Measurements from ENCODE around the gene HOXD11. TPM values are rescaled to one million over a fixed set of nuclear protein-coding genes. Genes with fewer than 3 reads are reported as not detected.

HOXD11 gene
- total RNA-seq, 2 experiments from 2014 or later: not detected

- no peak for DNase-seq
- no peaks in the 10 kb centered on the region for H3K36me3 Mint-ChIP-seq
- H3K9me3 Mint-ChIP-seq: no peaks in the 10 kb centered on the region
- H3K4me1 Mint-ChIP-seq: peaks cover 4% of the 10 kb centered on the region
- H3K27ac Mint-ChIP-seq: no peak overlapping the region
- peaks cover 93% of the 10 kb centered on the region for H3K27me3 Mint-ChIP-seq
- H3K4me3 Mint-ChIP-seq: no peak overlapping the region
Measured at GRCh38 chr2:176147210-176147799, 40.2 kb downstream of the HOXD11 start.

GRCh38 chr2:176147800-176148496, 40.9 kb downstream of the HOXD11 start:
- H3K9me3 Mint-ChIP-seq: no peaks in the 10 kb centered on the region
- no peaks in the 10 kb centered on the region for H3K36me3 Mint-ChIP-seq
- H3K27me3 Mint-ChIP-seq: peaks cover 95% of the 10 kb centered on the region
- peaks cover 6% of the 10 kb centered on the region for H3K4me1 Mint-ChIP-seq
- H3K27ac Mint-ChIP-seq: no peak overlapping the region
- no peak overlapping the region for H3K4me3 Mint-ChIP-seq
- DNase-seq: no peak

DNA sequence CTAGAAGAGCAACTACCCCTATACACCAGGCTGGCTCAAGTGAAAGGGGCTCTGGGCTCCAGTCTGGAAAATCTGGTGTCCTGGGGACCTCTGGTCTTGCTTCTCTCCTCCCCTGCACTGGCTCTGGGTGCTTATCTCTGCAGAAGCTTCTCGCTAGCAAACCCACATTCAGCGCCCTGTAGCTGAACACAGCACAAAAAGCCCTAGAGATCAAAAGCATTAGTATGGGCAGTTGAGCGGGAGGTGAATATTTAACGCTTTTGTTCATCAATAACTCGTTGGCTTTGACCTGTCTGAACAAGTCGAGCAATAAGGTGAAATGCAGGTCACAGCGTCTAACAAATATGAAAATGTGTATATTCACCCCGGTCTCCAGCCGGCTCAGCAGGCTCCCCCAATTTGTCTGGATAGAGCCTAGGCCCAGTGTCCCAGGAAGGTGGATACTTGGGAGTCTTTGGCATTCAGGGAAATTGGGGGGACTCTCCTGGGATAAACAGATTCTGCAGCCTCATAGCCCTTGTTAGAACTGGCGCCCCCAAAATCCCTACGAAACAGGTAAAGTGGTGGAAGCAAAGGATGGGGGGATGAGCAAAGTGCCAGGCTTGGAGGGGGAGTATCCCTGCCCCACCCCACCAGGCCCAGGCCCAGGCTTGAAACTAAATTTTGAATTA, 41.8 kb downstream of the HOXD11 start:
- peaks cover 94% of the 10 kb centered on the region for H3K27me3 Mint-ChIP-seq
- H3K36me3 Mint-ChIP-seq: no peaks in the 10 kb centered on the region
- no peak for DNase-seq
- H3K27ac Mint-ChIP-seq: no peak overlapping the region
- no peak overlapping the region for H3K4me3 Mint-ChIP-seq
- H3K4me1 Mint-ChIP-seq: peaks cover 6% of the 10 kb centered on the region
- no peaks in the 10 kb centered on the region for H3K9me3 Mint-ChIP-seq

GRCh38 chr2:176149481-176149938, 42.4 kb downstream of the HOXD11 start:
- no peaks in the 10 kb centered on the region for H3K36me3 Mint-ChIP-seq
- no peak overlapping the region for H3K4me3 Mint-ChIP-seq
- H3K27me3 Mint-ChIP-seq: peaks cover 97% of the 10 kb centered on the region
- no peak overlapping the region for H3K27ac Mint-ChIP-seq
- no peaks in the 10 kb centered on the region for H3K9me3 Mint-ChIP-seq
- H3K4me1 Mint-ChIP-seq: peaks cover 6% of the 10 kb centered on the region
- no peak for DNase-seq

DNA sequence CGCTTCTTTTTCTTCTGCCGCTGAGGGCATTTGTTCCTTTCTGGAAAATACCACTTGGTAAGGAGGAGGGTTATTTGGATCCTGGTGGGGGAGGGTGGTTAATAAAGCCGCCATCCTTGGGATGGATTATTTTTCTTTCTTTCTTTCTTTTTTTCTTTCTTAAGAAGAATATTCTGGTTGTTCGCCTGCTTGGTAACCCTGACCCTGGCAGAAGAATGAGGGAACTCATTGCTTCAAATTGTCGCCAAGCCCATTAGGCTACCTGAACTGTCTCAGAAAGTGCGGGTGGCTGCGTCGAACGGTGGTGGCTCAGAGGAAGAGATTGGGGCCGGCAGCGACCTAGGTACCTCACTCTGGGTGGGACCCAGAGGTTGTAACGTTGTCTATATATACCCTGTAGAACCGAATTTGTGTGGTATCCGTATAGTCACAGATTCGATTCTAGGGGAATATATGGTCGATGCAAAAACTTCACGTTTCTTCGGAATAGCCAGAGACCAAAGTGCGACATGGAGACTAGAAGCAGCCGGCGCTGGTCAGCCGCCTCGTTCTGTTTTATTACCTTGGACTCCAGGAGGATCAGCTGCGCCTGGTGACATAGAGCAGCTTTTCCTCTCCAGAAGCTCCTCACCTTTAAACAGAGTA, 43.0 kb downstream of the HOXD11 start:
- Mint-ChIP-seq H3K27me3 (peaks cover 98% of the 10 kb centered on the region), H3K9me3 (no peaks in the 10 kb centered on the region), H3K4me1 (peaks cover 6% of the 10 kb centered on the region), H3K27ac (no peak overlapping the region), H3K4me3 (no peak overlapping the region), H3K36me3 (no peaks in the 10 kb centered on the region)
- DNase-seq: no peak

GRCh38 chr2:176150584-176151441, 43.7 kb downstream of the HOXD11 start:
- Mint-ChIP-seq H3K9me3 (no peaks in the 10 kb centered on the region), H3K27me3 (peaks cover 98% of the 10 kb centered on the region), H3K4me3 (no peak overlapping the region), H3K4me1 (peaks cover 6% of the 10 kb centered on the region), H3K36me3 (no peaks in the 10 kb centered on the region), H3K27ac (no peak overlapping the region)
- DNase-seq: no peak

GRCh38 chr2:176151442-176152287, 44.6 kb downstream of the HOXD11 start, which contains the start of gene HOXD4:
Gene HOXD4 (plus strand): TSS chr2:176151550. CDS start chr2:176151634, 84 bp downstream.
- Mint-ChIP-seq H3K27me3 (peaks cover 98% of the 10 kb centered on the region), H3K36me3 (no peaks in the 10 kb centered on the region), H3K4me3 (peak within 1 kb of the TSS; percentile 40), H3K4me1 (peaks cover 6% of the 10 kb centered on the region), H3K9me3 (no peaks in the 10 kb centered on the region), H3K27ac (no peak within 1 kb of the TSS)
- DNase-seq: no peak

- peaks cover 94% of the 10 kb centered on the region for H3K27me3 Mint-ChIP-seq
- DNase-seq: no peak
- H3K27ac Mint-ChIP-seq: no peak overlapping the region
- H3K36me3 Mint-ChIP-seq: no peaks in the 10 kb centered on the region
- peaks cover 8% of the 10 kb centered on the region for H3K4me1 Mint-ChIP-seq
- no peak overlapping the region for H3K4me3 Mint-ChIP-seq
- H3K9me3 Mint-ChIP-seq: no peaks in the 10 kb centered on the region
Measured at GRCh38 chr2:176152350-176153181, 45.5 kb downstream of the HOXD11 start.

- Mint-ChIP-seq H3K4me1 (peaks cover 13% of the 10 kb centered on the region), H3K9me3 (no peaks in the 10 kb centered on the region), H3K27me3 (peaks cover 94% of the 10 kb centered on the region), H3K27ac (no peak overlapping the region), H3K36me3 (no peaks in the 10 kb centered on the region), H3K4me3 (no peak overlapping the region)
- no peak for DNase-seq
Measured at GRCh38 chr2:176154576-176155252, 47.6 kb downstream of the HOXD11 start.

GRCh38 chr2:176155356-176156044, 48.4 kb downstream of the HOXD11 start:
- Mint-ChIP-seq H3K4me3 (no peak overlapping the region), H3K9me3 (no peaks in the 10 kb centered on the region), H3K36me3 (no peaks in the 10 kb centered on the region), H3K27me3 (peaks cover 93% of the 10 kb centered on the region), H3K4me1 (peaks cover 13% of the 10 kb centered on the region), H3K27ac (no peak overlapping the region)
- DNase-seq: no peak

GRCh38 chr2:176156301-176156806, 49.3 kb downstream of the HOXD11 start:
- no peak overlapping the region for H3K27ac Mint-ChIP-seq
- peaks cover 93% of the 10 kb centered on the region for H3K27me3 Mint-ChIP-seq
- no peak for DNase-seq
- peaks cover 17% of the 10 kb centered on the region for H3K4me1 Mint-ChIP-seq
- no peaks in the 10 kb centered on the region for H3K36me3 Mint-ChIP-seq
- no peaks in the 10 kb centered on the region for H3K9me3 Mint-ChIP-seq
- H3K4me3 Mint-ChIP-seq: no peak overlapping the region

Measured in activated naive CD8-positive, alpha-beta T cell treated with anti-CD3 and anti-CD28 coated beads for 36 hours (primary cell).